Central memory CD4-positive, alpha-beta T cell (primary cell): ENCODE measurements around the gene TMIGD3.

Source experiments
- DNase-seq: peaks from one replicate; pipeline ENCODE4 v3.0.0; 2022

TMIGD3 gene

GRCh38 chr1:111507411-111508201, 4.2 kb upstream of the TMIGD3 start:
- DNase-seq = peak; percentile 53

- no peak for DNase-seq
Observed at GRCh38 chr1:111506561-111506960, 3.1 kb upstream of the TMIGD3 start.

GRCh38 chr1:111505641-111506119, 2.2 kb upstream of the TMIGD3 start:
- no peak for DNase-seq

- no peak for DNase-seq
Observed at GRCh38 chr1:111504097-111504496, 664 bp upstream of the TMIGD3 start.

GRCh38 chr1:111501645-111502044, 1.8 kb downstream of the TMIGD3 start:
- no peak for DNase-seq

GRCh38 chr1:111499026-111499785, 4.2 kb downstream of the TMIGD3 start:
- no peak for DNase-seq

- no peak for DNase-seq
Observed at GRCh38 chr1:111497592-111497991, 5.8 kb downstream of the TMIGD3 start.

GRCh38 chr1:111496398-111496797, 7.0 kb downstream of the TMIGD3 start:
- no peak for DNase-seq

GRCh38 chr1:111491070-111491469, 12.4 kb downstream of the TMIGD3 start:
- DNase-seq = no peak

- no peak for DNase-seq
Observed at GRCh38 chr1:111490220-111490619, 13.2 kb downstream of the TMIGD3 start.

GRCh38 chr1:111489604-111490003, 13.8 kb downstream of the TMIGD3 start:
- no peak for DNase-seq

- DNase-seq = no peak
Observed at GRCh38 chr1:111488669-111489068, 14.8 kb downstream of the TMIGD3 start.

GRCh38 chr1:111487133-111487532, 16.3 kb downstream of the TMIGD3 start:
- no peak for DNase-seq

GRCh38 chr1:111486431-111486830, 17.0 kb downstream of the TMIGD3 start:
- no peak for DNase-seq

- no peak for DNase-seq
Observed at GRCh38 chr1:111484391-111485026, 18.9 kb downstream of the TMIGD3 start.

- no peak for DNase-seq
Observed at GRCh38 chr1:111483876-111484275, 19.6 kb downstream of the TMIGD3 start.

- no peak for DNase-seq
Observed at GRCh38 chr1:111483166-111483565, 20.3 kb downstream of the TMIGD3 start.

- DNase-seq = peak; percentile 35
Observed at GRCh38 chr1:111481387-111482221, 21.8 kb downstream of the TMIGD3 start.

- no peak for DNase-seq
Observed at GRCh38 chr1:111480674-111481073, 22.8 kb downstream of the TMIGD3 start.

GRCh38 chr1:111476761-111477309, 26.6 kb downstream of the TMIGD3 start:
- peak; percentile 74 for DNase-seq

- no peak for DNase-seq
Observed at GRCh38 chr1:111476214-111476613, 27.2 kb downstream of the TMIGD3 start.

GRCh38 chr1:111475701-111476100, 27.7 kb downstream of the TMIGD3 start:
- no peak for DNase-seq
